GM18870 (cell line): ENCODE measurements around the gene PLEKHA4.
"Not testable (repeated sequence)": the region's sequence is repeated elsewhere in the genome, so short reads cannot be mapped to it uniquely, and the experiment has no call there.

ENCODE experiments used
- ATAC-seq: cut with Tn5 transposase; IDR thresholded peaks from one replicate; pipeline ENCODE4 v1.9.1; 2021; ENCODE audit warnings: moderate library complexity; ENCODE audit not compliant: unreplicated experiment

Gene PLEKHA4

GRCh38 chr19:48868114-48868886 is at the start of gene PLEKHA4:
PLEKHA4 (minus strand) TSS chr19:48868617; CDS start chr19:48867620, 997 bp downstream.
- ATAC-seq, result no peak

- no peak for ATAC-seq
Observed at GRCh38 chr19:48918071-48918470, 49.7 kb upstream of the PLEKHA4 start.

- ATAC-seq, result no peak
Observed at GRCh38 chr19:48915757-48916156, 47.3 kb upstream of the PLEKHA4 start.

GRCh38 chr19:48914181-48914580 is 45.8 kb upstream of the PLEKHA4 start:
- no peak for ATAC-seq

GRCh38 chr19:48913114-48913889 is 44.9 kb upstream of the PLEKHA4 start:
- ATAC-seq, result no peak

GRCh38 chr19:48910803-48911202 is 42.4 kb upstream of the PLEKHA4 start:
- ATAC-seq, result no peak

- ATAC-seq, result not testable (repeated sequence)
Observed at GRCh38 chr19:48909424-48910077, 41.1 kb upstream of the PLEKHA4 start.

- ATAC-seq, result no peak
Observed at GRCh38 chr19:48907671-48908070, 39.3 kb upstream of the PLEKHA4 start.

- no peak for ATAC-seq
Observed at GRCh38 chr19:48906324-48906723, 37.9 kb upstream of the PLEKHA4 start.

- no peak for ATAC-seq
Observed at GRCh38 chr19:48905664-48906063, 37.2 kb upstream of the PLEKHA4 start.

- ATAC-seq, result not testable (repeated sequence)
Observed at GRCh38 chr19:48903788-48904187, 35.4 kb upstream of the PLEKHA4 start.

GRCh38 chr19:48902291-48902690 is 33.9 kb upstream of the PLEKHA4 start:
- ATAC-seq, result not testable (repeated sequence)

GRCh38 chr19:48900477-48901406 is 32.3 kb upstream of the PLEKHA4 start:
- no peak for ATAC-seq

GRCh38 chr19:48899781-48900476 is 31.5 kb upstream of the PLEKHA4 start, which contains the start of gene NUCB1:
NUCB1 (plus strand) TSS chr19:48900312; CDS start chr19:48900797, 485 bp downstream.
- peak; percentile 68 for ATAC-seq

- not testable (repeated sequence) for ATAC-seq
Observed at GRCh38 chr19:48899386-48899749, 31.0 kb upstream of the PLEKHA4 start.

GRCh38 chr19:48897181-48897580 is 28.8 kb upstream of the PLEKHA4 start:
- ATAC-seq, result no peak

GRCh38 chr19:48896191-48896720 is 27.8 kb upstream of the PLEKHA4 start:
- no peak for ATAC-seq

GRCh38 chr19:48895226-48895625 is 26.8 kb upstream of the PLEKHA4 start:
- no peak for ATAC-seq

- no peak for ATAC-seq
Observed at GRCh38 chr19:48890551-48890950, 22.1 kb upstream of the PLEKHA4 start.

- not testable (repeated sequence) for ATAC-seq
Observed at GRCh38 chr19:48889496-48889895, 21.1 kb upstream of the PLEKHA4 start.
